ENCODE results near the gene DUSP10.

GRCh38 chr1:221678014-221678413 is 63.9 kb downstream of the DUSP10 start:
- TF ChIP-seq, protein P1, sequence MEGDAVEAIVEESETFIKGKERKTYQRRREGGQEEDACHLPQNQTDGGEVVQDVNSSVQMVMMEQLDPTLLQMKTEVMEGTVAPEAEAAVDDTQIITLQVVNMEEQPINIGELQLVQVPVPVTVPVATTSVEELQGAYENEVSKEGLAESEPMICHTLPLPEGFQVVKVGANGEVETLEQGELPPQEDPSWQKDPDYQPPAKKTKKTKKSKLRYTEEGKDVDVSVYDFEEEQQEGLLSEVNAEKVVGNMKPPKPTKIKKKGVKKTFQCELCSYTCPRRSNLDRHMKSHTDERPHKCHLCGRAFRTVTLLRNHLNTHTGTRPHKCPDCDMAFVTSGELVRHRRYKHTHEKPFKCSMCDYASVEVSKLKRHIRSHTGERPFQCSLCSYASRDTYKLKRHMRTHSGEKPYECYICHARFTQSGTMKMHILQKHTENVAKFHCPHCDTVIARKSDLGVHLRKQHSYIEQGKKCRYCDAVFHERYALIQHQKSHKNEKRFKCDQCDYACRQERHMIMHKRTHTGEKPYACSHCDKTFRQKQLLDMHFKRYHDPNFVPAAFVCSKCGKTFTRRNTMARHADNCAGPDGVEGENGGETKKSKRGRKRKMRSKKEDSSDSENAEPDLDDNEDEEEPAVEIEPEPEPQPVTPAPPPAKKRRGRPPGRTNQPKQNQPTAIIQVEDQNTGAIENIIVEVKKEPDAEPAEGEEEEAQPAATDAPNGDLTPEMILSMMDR (IDR thresholded peaks at IDR 0.05; ENCODE audit: insufficient read depth, low read length, poor library complexity, severe bottlenecking), result no peak
- TF ChIP-seq EZH2phosphoT487 (conservative IDR thresholded peaks at IDR 0.05; ENCODE audit: low read length), result no peak
